HCT116 (cell line): Measurements from ENCODE around the gene ATP2B1. TPM values are rescaled to one million over a fixed set of nuclear protein-coding genes. Genes with fewer than 3 reads are reported as not detected.

ENCODE experiments used
- ATAC-seq: fragments of 200-7000 bp; cut with Tn5 transposase; 2 replicates; pipeline ENCODE4 v1.9.1; 2020; ENCODE audit warnings: mild to moderate bottlenecking, moderate library complexity
- BruUV-seq: library from RNA; stranded (reverse); fragments of 400-500 nt; replicated peaks from 2 replicates; lab custom pipeline; 2021; lab: Mats Ljungman, UMichigan
- CTCF ChIA-PET: fragments of 300-600 bp; sonication (Branson Sonifier 250); formaldehyde crosslinking; loops from one replicate; lab custom pipeline; 2021; ENCODE audit warnings: antibody characterized with exemption; lab: Charles Lee
- POLR2A ChIA-PET: fragments of 300-600, 350-600 bp; sonication (Branson Sonifier 250); formaldehyde crosslinking; loops from one replicate; lab custom pipeline; 2021; ENCODE audit warnings: antibody characterized with exemption; lab: Charles Lee
- RAD21 ChIA-PET, 2 experiments: fragments of 300-600 bp; sonication (Branson Sonifier 250); formaldehyde crosslinking; loops; one replicate each; lab custom pipeline; 2023; ENCODE audit warnings: low total read pairs in 2 of 2; ENCODE audit not compliant: uncharacterized antibody in 2 of 2, unreplicated experiment in 2 of 2, low non-redundant PET in 1 of 2; lab: Charles Lee
- DNase-seq: peaks from one replicate; pipeline ENCODE4 v3.0.0-alpha.2; 2010; ENCODE audit warnings: low read depth, low spot score
- H2AFZ ChIP-seq: fragments of 200-600 bp; shearing (Covaris generic), sonication (generic); 2 replicates; pipeline ENCODE4 v1.6.1; 2017; ENCODE audit warnings: low read depth, mixed run types, mixed read lengths, antibody characterized with exemption, low read length; ENCODE audit not compliant: poor library complexity, severe bottlenecking
- H3K27ac ChIP-seq: 2 replicates; pipeline ENCODE4 v1.5.1; 2012; ENCODE audit warnings: low read depth, low read length
- H3K27me3 ChIP-seq: fragments of 200-600 bp; sonication (generic); 2 replicates; pipeline ENCODE4 v1.6.1; 2016; ENCODE audit warnings: mixed run types, low read length, mixed read lengths; ENCODE audit not compliant: insufficient read depth
- H3K36me3 ChIP-seq, 2 experiments: fragments of 200-500 bp in 1 of 2; fragments of 200-600 bp in 1 of 2; sonication (Bioruptor generic) in 1 of 2; sonication (generic) in 1 of 2; 2 replicates each; pipeline versions ENCODE4 v1.5.1 to v1.6.1; 2014 to 2016; ENCODE audit warnings: low read length in 2 of 2, inconsistent platforms in 1 of 2, mixed read lengths in 1 of 2, mixed run types in 1 of 2; ENCODE audit not compliant: insufficient read depth in 2 of 2, control insufficient read depth in 1 of 2
- H3K4me1 ChIP-seq, 2 experiments: fragments of 200-600 bp in 1 of 2; sonication (generic) in 1 of 2; 2 replicates each; pipeline versions ENCODE4 v1.5.1 to v1.6.1; 2012 to 2017; ENCODE audit warnings: low read length in 2 of 2, inconsistent platforms in 1 of 2, mild to moderate bottlenecking in 1 of 2, mixed read lengths in 1 of 2, mixed run types in 1 of 2, moderate library complexity in 1 of 2; ENCODE audit not compliant: insufficient read depth in 2 of 2, control insufficient read depth in 1 of 2
- H3K4me2 ChIP-seq: fragments of 200-600 bp; sonication (generic); 2 replicates; pipeline ENCODE4 v1.6.1; 2017; ENCODE audit warnings: mixed run types, low read length, mixed read lengths
- H3K4me3 ChIP-seq, 2 experiments: fragments of 200-600 bp in 1 of 2; sonication (generic) in 1 of 2; replicated peaks in 1 of 2; 2 replicates each; pipeline ENCODE4 v1.5.1; 2011 to 2016; ENCODE audit warnings: low read length in 2 of 2, control low read depth in 1 of 2, low read depth in 1 of 2, mild to moderate bottlenecking in 1 of 2, mixed read lengths in 1 of 2, mixed run types in 1 of 2
- H3K79me2 ChIP-seq: fragments of 200-600 bp; sonication (generic); 2 replicates; pipeline ENCODE4 v1.6.1; 2017; ENCODE audit warnings: mild to moderate bottlenecking, mixed run types, low read length, moderate library complexity, mixed read lengths; ENCODE audit not compliant: insufficient read depth
- H3K9ac ChIP-seq: fragments of 200-600 bp; sonication (generic); 2 replicates; pipeline ENCODE4 v1.6.1; 2016; ENCODE audit warnings: low read length, mixed read lengths
- H3K9me2 ChIP-seq: fragments of 200-600 bp; sonication (generic), shearing (Covaris generic); 2 replicates; pipeline ENCODE4 v1.6.1; 2017; ENCODE audit warnings: mixed run types, mild to moderate bottlenecking, moderate library complexity; ENCODE audit not compliant: insufficient read depth
- H3K9me3 ChIP-seq, 2 experiments: fragments of 200-500 bp in 1 of 2; fragments of 200-600 bp in 1 of 2; sonication (Bioruptor generic) in 1 of 2; sonication (generic) in 1 of 2; 2 replicates each; pipeline ENCODE4 v1.6.1; 2014 to 2017; ENCODE audit warnings: low read length in 2 of 2, mixed read lengths in 2 of 2, inconsistent platforms in 1 of 2, low read depth in 1 of 2, mild to moderate bottlenecking in 1 of 2, mixed run types in 1 of 2, moderate library complexity in 1 of 2; ENCODE audit not compliant: control insufficient read depth in 1 of 2, insufficient read depth in 1 of 2
- H4K20me1 ChIP-seq: fragments of 200-600 bp; sonication (generic), shearing (Covaris generic); 2 replicates; pipeline ENCODE4 v1.6.1; 2017; ENCODE audit warnings: mixed run types, mild to moderate bottlenecking, moderate library complexity; ENCODE audit not compliant: insufficient read depth
- CTCF ChIP-seq, 3 experiments: fragments of 200-600 bp in 1 of 3; sonication (generic) in 1 of 3; IDR thresholded peaks in 2 of 3; conservative IDR thresholded peaks in 1 of 3; 2 replicates each; pipeline ENCODE4 v1.5.1; 2012 to 2017; ENCODE audit warnings: low read depth in 2 of 3, low read length in 2 of 3, antibody characterized with exemption in 1 of 3, borderline replicate concordance in 1 of 3, control low read depth in 1 of 3, mild to moderate bottlenecking in 1 of 3, mixed read lengths in 1 of 3, mixed run types in 1 of 3, moderate library complexity in 1 of 3; ENCODE audit not compliant: insufficient read depth in 1 of 3
- ELF1 ChIP-seq: IDR thresholded peaks from 2 replicates; pipeline ENCODE4 v1.6.1; 2012; ENCODE audit warnings: low read depth, borderline replicate concordance
- EZH2 ChIP-seq: fragments of 200-600 bp; sonication (generic); IDR thresholded peaks from 2 replicates; pipeline ENCODE4 v1.6.1; 2017; ENCODE audit warnings: antibody characterized with exemption, mixed run types
- FOSL1 ChIP-seq: IDR thresholded peaks from 2 replicates; pipeline ENCODE4 v1.6.1; 2012; ENCODE audit warnings: low read depth
- MAX ChIP-seq: IDR thresholded peaks from 2 replicates; pipeline ENCODE4 v1.6.1; 2012
- POLR2A ChIP-seq: IDR thresholded peaks from 2 replicates; pipeline ENCODE4 v1.7.0; 2011; ENCODE audit warnings: borderline replicate concordance; ENCODE audit not compliant: insufficient read depth, insufficient read length; ENCODE audit errors: extremely low read depth
- SP1 ChIP-seq: IDR thresholded peaks from 2 replicates; pipeline ENCODE4 v1.6.1; 2012; ENCODE audit warnings: low read depth
- TCF7L2 ChIP-seq: IDR thresholded peaks from 2 replicates; pipeline ENCODE4 v1.7.0; 2011; ENCODE audit warnings: borderline replicate concordance, inconsistent platforms; ENCODE audit not compliant: insufficient read depth, insufficient read length; ENCODE audit errors: extremely low read depth
- intact Hi-C: fragments of 100-400 bp; cut with micrococcal nuclease; formaldehyde crosslinking; loops from 2 replicates; pipeline ENCODE4 v1.10.0; 2022
- total RNA-seq: library from RNA; stranded (reverse); gene quantifications from one replicate; pipeline ENCODE4 v1.2.1, GENCODE V29; 2021; ENCODE audit not compliant: unreplicated experiment
- TF ChIP-seq, protein P1 (sequence below): IDR thresholded peaks from 2 replicates; pipeline ENCODE4 v1.6.1; 2011; ENCODE audit warnings: mild to moderate bottlenecking, low read length, moderate library complexity; ENCODE audit not compliant: insufficient replicate concordance; ENCODE audit errors: extremely low read depth
- TF ChIP-seq, protein P2 (sequence below): IDR thresholded peaks from 2 replicates; pipeline ENCODE4 v1.6.1; 2012

ATP2B1 gene
- total RNA-seq, 1 experiment from 2014 or later = 62.4 TPM

DNA sequence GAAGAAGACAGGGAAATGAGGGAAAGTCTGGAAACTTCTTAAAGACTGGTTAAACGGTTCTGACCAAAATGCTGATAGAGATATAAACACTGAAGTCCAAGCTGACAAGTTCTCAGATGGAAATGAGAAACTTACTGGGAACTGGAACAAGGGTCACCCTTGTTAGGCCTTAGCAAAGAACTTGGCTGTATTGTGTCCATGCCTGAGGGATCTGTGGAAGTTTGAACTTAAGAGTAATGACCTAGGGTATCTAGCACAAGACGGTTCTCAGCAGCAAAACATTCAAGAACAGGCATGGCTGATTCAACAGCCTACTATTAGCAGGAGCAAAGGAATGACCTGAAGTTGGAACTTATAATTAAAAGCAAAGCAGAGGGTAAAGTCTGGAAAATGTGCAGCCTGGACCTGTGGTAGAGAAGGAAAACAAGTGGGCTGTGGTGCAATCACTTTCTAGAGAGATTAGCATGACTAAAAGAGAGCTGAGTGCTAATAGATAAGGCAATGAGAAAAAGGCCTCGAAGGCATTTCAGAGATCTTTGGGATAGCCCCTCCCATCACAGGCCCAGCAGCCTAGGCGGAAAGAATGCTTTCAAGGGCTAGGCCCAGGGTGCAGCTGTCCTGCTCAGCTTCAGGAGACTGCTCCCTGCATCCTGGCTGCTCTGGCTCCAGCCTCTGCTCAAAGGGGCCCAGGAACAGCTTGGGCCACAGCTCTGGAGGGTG, 60.3 kb downstream of the ATP2B1 start:
- Histone ChIP-seq H2AFZ (no peak overlapping the region), H3K79me2 (peaks cover 45% of the 10 kb centered on the region), H3K27me3 (no peaks in the 10 kb centered on the region), H3K4me3 (no peak overlapping the region), H3K4me2 (no peak overlapping the region), H3K9ac (no peak overlapping the region), H3K9me3 (no peaks in the 10 kb centered on the region), H3K4me1 (no peaks in the 10 kb centered on the region), H4K20me1 (peaks cover 4% of the 10 kb centered on the region; the same call in 1 of the 2 replicates), H3K9me2 (no peaks in the 10 kb centered on the region), H3K27ac (no peak overlapping the region), H3K36me3 (no peaks in the 10 kb centered on the region)
- no peak for ATAC-seq
- ChIA-PET POLR2A (no interaction called here), RAD21 (no interaction called here), CTCF (no interaction called here)
- intact Hi-C loops = no loop called here
- TF ChIP-seq, protein P1, sequence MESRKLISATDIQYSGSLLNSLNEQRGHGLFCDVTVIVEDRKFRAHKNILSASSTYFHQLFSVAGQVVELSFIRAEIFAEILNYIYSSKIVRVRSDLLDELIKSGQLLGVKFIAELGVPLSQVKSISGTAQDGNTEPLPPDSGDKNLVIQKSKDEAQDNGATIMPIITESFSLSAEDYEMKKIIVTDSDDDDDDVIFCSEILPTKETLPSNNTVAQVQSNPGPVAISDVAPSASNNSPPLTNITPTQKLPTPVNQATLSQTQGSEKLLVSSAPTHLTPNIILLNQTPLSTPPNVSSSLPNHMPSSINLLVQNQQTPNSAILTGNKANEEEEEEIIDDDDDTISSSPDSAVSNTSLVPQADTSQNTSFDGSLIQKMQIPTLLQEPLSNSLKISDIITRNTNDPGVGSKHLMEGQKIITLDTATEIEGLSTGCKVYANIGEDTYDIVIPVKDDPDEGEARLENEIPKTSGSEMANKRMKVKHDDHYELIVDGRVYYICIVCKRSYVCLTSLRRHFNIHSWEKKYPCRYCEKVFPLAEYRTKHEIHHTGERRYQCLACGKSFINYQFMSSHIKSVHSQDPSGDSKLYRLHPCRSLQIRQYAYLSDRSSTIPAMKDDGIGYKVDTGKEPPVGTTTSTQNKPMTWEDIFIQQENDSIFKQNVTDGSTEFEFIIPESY = no peak
- no peak for TF ChIP-seq MAX
- TF ChIP-seq SP1 = no peak
- TF ChIP-seq CTCF (IDR thresholded peaks at IDR 0.05 in 2 of 3, conservative IDR thresholded peaks at IDR 0.05 in 1 of 3; ENCODE audit: borderline replicate concordance in 1 of 3, insufficient read depth in 1 of 3, low read depth in 2 of 3, low read length in 2 of 3) = no peak
- no peak for TF ChIP-seq ELF1
- no peak for TF ChIP-seq POLR2A
- TF ChIP-seq, protein P2, sequence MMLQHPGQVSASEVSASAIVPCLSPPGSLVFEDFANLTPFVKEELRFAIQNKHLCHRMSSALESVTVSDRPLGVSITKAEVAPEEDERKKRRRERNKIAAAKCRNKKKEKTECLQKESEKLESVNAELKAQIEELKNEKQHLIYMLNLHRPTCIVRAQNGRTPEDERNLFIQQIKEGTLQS = no peak
- TF ChIP-seq FOSL1 = no peak
- no peak for TF ChIP-seq EZH2
- TF ChIP-seq TCF7L2 = no peak
- no TSS peak for BruUV-seq
- no peak for DNase-seq
